Esophagus muscularis mucosa (tissue), 4 donors: ENCODE results near the gene LMNA. TPM values are rescaled to one million over a fixed set of nuclear protein-coding genes. Genes with fewer than 3 reads are reported as not detected.

Experiments
- DNase-seq: peaks from one replicate; pipeline ENCODE4 v3.0.0-alpha.2; 2017; ENCODE audit errors: extremely low spot score
- H3K27ac ChIP-seq, 4 donors: fragments of 200-600 bp; sonication (generic); replicated peaks in 1 of 4; 1 replicate in 3 of 4; 2 replicates in 1 of 4; pipeline ENCODE4 v1.5.1; 2016 to 2019; ENCODE audit warnings: mild to moderate bottlenecking in 1 of 4
- H3K27me3 ChIP-seq, 4 donors: fragments of 200-600 bp; sonication (generic); one replicate each; pipeline versions ENCODE4 v1.5.1 to v1.6.0; 2016 to 2019
- H3K36me3 ChIP-seq, 4 donors: fragments of 200-600 bp; sonication (generic); one replicate each; pipeline ENCODE4 v1.5.1; 2016 to 2019
- H3K4me1 ChIP-seq, 4 donors: fragments of 200-600 bp; sonication (generic); one replicate each; pipeline ENCODE4 v1.5.1; 2016 to 2019
- H3K4me3 ChIP-seq, 4 donors: fragments of 200-600 bp; sonication (generic); 1 replicate in 2 of 4; 2 replicates in 2 of 4; pipeline ENCODE4 v1.5.1; 2016 to 2019; ENCODE audit warnings: mild to moderate bottlenecking in 4 of 4, moderate library complexity in 1 of 4
- H3K9me3 ChIP-seq, 4 donors: fragments of 200-600 bp; sonication (generic); 1 replicate in 3 of 4; 2 replicates in 1 of 4; pipeline ENCODE4 v1.5.1; 2016 to 2019
- CTCF ChIP-seq, 3 experiments: fragments of 200-600 bp in 2 of 3; fragments of 450-650 bp in 1 of 3; sonication (generic) in 2 of 3; IDR thresholded peaks; one replicate each; pipeline ENCODE4 v1.5.1; 2017 to 2019; ENCODE audit warnings: antibody characterized with exemption in 3 of 3, mild to moderate bottlenecking in 2 of 3, moderate library complexity in 1 of 3
- EP300 ChIP-seq: sonication (generic); formaldehyde crosslinking; IDR thresholded peaks from one replicate; pipeline ENCODE4 v1.6.1; 2017; ENCODE audit warnings: antibody characterized with exemption
- POLR2A ChIP-seq: fragments of 450-650 bp; IDR thresholded peaks from one replicate; pipeline ENCODE4 v1.6.1; 2017; ENCODE audit warnings: antibody characterized with exemption, moderate library complexity, mild to moderate bottlenecking, low read depth
- POLR2AphosphoS5 ChIP-seq, 2 donors: sonication (generic); formaldehyde crosslinking; IDR thresholded peaks; one replicate each; pipeline ENCODE4 v1.6.1; 2017; ENCODE audit warnings: antibody characterized with exemption in 2 of 2
- WGBS: methylation state at CpG from one replicate; pipeline ENCODE4 v1.1.5; 2018; 5-methylcytosine and 5-hydroxymethylcytosine counted together
- intact Hi-C: fragments of 100-400 bp; cut with DNase I; formaldehyde crosslinking; loops from one replicate; pipeline ENCODE4 v1.15.1; 2023
- total RNA-seq, 4 donors: library from RNA; depleted of rRNA; stranded (reverse); fragments of >200 nt; gene quantifications; one replicate each; pipeline versions ENCODE4 v1.1.0 to v1.2.1, GENCODE V29; 2016

The LMNA gene
- total RNA-seq, 4 donors from 2014 or later: 311 to 589 (median 380) TPM

- Histone ChIP-seq H3K4me3 (no peak overlapping the region), H3K4me1 (peaks cover 71 to 80% (median 77%) of the 10 kb centered on the region in 4 donors), H3K36me3 (no peaks in the 10 kb centered on the region), H3K9me3 (no peaks in the 10 kb centered on the region), H3K27me3 (no peaks in the 10 kb centered on the region), H3K27ac (peak overlapping the region in 3 of 4 donors; percentile 13 to 92 (median 90))
- 56% methylated on average over 4 of the region's 4 CpGs for WGBS
- no peak for DNase-seq
- intact Hi-C loops: no loop called here
- TF ChIP-seq EP300: no peak
- no peak for TF ChIP-seq CTCF (IDR thresholded peaks at IDR 0.05)
- no peak for TF ChIP-seq POLR2AphosphoS5 (IDR thresholded peaks at IDR 0.05)
- TF ChIP-seq POLR2A: no peak
Observed at GRCh38 chr1:156100205-156100995, 14.1 kb upstream of the LMNA start.

DNA sequence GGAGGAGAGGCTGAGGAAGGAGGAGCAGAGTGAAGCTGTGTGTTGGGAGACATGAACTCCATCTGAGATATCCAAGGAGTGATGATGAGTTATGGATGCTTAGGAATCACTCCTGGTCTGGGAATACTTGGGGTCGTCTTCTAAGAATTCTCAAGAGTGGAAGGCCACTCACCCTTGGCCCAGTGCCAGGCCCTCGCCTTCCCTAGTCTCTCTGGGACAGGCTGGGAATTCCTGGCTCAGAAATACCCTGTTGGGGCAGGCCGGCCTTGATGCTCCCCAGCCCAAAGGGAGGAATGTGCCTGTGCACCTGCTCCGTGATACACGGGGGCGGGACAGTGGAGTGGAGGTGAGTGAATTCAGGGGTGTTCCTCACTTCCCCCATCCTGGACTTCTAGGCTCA, 12.6 kb upstream of the LMNA start:
- peaks cover 72 to 80% (median 78%) of the 10 kb centered on the region in 4 donors for H3K4me1 ChIP-seq

GRCh38 chr1:156102633-156103511, 11.6 kb upstream of the LMNA start:
- H3K27me3 ChIP-seq: no peaks in the 10 kb centered on the region
- WGBS: 38% methylated on average over 15 of the region's 16 CpGs
- intact Hi-C loops: no loop called here
- H3K4me3 ChIP-seq: peak overlapping the region in 2 of 4 donors; percentile 36 to 53
- H3K36me3 ChIP-seq: no peaks in the 10 kb centered on the region
- TF ChIP-seq POLR2AphosphoS5 (IDR thresholded peaks at IDR 0.05) (no peak), EP300 (no peak), CTCF (IDR thresholded peaks at IDR 0.05) (no peak), POLR2A (no peak)
- no peak for DNase-seq
- H3K9me3 ChIP-seq: no peaks in the 10 kb centered on the region
- peak overlapping the region; percentile 89 to 92 (median 91) for H3K27ac ChIP-seq
- H3K4me1 ChIP-seq: peaks cover 68 to 78% (median 75%) of the 10 kb centered on the region in 4 donors

More for the DNA sequence above, 12.6 kb upstream of the LMNA start:
- Histone ChIP-seq H3K4me3 (no peak overlapping the region), H3K36me3 (no peaks in the 10 kb centered on the region), H3K27me3 (no peaks in the 10 kb centered on the region), H3K9me3 (no peaks in the 10 kb centered on the region), H3K27ac (peak overlapping the region; percentile 89 to 92 (median 91))
- WGBS: 53% methylated on average over 6 of the region's 6 CpGs
- no peak for TF ChIP-seq POLR2A
- TF ChIP-seq EP300: no peak
- no peak for TF ChIP-seq POLR2AphosphoS5 (IDR thresholded peaks at IDR 0.05)
- no peak for TF ChIP-seq CTCF (IDR thresholded peaks at IDR 0.05)
- intact Hi-C loops: no loop called here
- DNase-seq: no peak

DNA sequence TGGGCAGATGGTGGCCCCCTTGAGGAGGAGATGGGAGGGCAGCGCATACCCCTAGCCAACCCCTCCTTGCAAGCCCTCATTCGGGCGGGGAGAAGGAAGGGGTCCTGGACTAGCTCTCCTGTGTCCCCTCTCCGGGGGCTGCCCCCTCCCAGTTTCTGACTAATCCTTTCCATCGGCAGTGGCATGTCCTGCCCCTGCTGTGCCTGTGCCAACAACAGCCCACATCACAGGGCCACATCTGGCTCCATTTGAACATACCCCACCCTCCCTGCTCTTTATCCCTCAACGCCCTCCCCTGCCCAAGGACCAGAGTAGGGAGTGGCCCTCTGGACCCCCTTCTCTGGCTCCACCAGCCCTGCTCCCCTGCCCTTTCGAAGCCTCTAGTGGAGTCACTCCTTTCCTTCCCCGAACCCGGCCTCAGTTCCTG, 11.0 kb upstream of the LMNA start:
- Histone ChIP-seq H3K36me3 (no peaks in the 10 kb centered on the region), H3K9me3 (no peaks in the 10 kb centered on the region), H3K4me1 (peaks cover 73 to 84% (median 81%) of the 10 kb centered on the region in 4 donors), H3K27me3 (no peaks in the 10 kb centered on the region), H3K27ac (peak overlapping the region; percentile 89 to 92 (median 91)), H3K4me3 (peak overlapping the region; percentile 9 to 53 (median 28))
- intact Hi-C loops: no loop called here
- 21% methylated on average over 6 of the region's 9 CpGs for WGBS
- DNase-seq: no peak
- TF ChIP-seq POLR2AphosphoS5 (IDR thresholded peaks at IDR 0.05) (peak; percentile 49 to 59), EP300 (no peak)
